Measurements from ENCODE around the gene KCNMB2. TPM values are rescaled to one million over a fixed set of nuclear protein-coding genes. Genes with fewer than 3 reads are reported as not detected.

The KCNMB2 gene
- total and polyA plus RNA-seq, 2 experiments from 2014 or later, result 2.4 TPM; not detected in 1

- Histone ChIP-seq H3K36me3 (replicated peaks; ENCODE audit: insufficient read depth, low read depth) (no peaks in the 10 kb centered on the region), H3K27me3 (peaks cover 3% of the 10 kb centered on the region), H4K20me1 (ENCODE audit: insufficient read depth, poor library complexity, severe bottlenecking) (no peaks in the 10 kb centered on the region), H3K4me1 (ENCODE audit: insufficient read depth) (no peaks in the 10 kb centered on the region), H3K79me2 (no peaks in the 10 kb centered on the region), H3K9me2 (replicated peaks; ENCODE audit: insufficient read depth) (no peaks in the 10 kb centered on the region), H3K4me3 (no peak overlapping the region), H3K9me3 (ENCODE audit: low read depth) (no peaks in the 10 kb centered on the region), H3K27ac (no peak overlapping the region), H3K4me2 (no peak overlapping the region), H2AFZ (no peak overlapping the region)
- DNase-seq (ENCODE audit: low spot score), result no peak
- TF ChIP-seq EZH2 (IDR thresholded peaks at IDR 0.05; ENCODE audit: borderline replicate concordance), result no peak
- TF ChIP-seq CTCF (IDR thresholded peaks at IDR 0.05; ENCODE audit: poor library complexity), result no peak
- no peak for TF ChIP-seq EZH2phosphoT487 (IDR thresholded peaks at IDR 0.05; ENCODE audit: low read depth, severe bottlenecking, unreplicated experiment)
- WGBS (ENCODE audit: low lambda C conversion rate, missing lambda C conversion rate), result 91% methylated on average over 2 of the region's 2 CpGs
These were observed 15.8 kb upstream of the KCNMB2 start for GRCh38 chr3:178520451-178520850.

DNA sequence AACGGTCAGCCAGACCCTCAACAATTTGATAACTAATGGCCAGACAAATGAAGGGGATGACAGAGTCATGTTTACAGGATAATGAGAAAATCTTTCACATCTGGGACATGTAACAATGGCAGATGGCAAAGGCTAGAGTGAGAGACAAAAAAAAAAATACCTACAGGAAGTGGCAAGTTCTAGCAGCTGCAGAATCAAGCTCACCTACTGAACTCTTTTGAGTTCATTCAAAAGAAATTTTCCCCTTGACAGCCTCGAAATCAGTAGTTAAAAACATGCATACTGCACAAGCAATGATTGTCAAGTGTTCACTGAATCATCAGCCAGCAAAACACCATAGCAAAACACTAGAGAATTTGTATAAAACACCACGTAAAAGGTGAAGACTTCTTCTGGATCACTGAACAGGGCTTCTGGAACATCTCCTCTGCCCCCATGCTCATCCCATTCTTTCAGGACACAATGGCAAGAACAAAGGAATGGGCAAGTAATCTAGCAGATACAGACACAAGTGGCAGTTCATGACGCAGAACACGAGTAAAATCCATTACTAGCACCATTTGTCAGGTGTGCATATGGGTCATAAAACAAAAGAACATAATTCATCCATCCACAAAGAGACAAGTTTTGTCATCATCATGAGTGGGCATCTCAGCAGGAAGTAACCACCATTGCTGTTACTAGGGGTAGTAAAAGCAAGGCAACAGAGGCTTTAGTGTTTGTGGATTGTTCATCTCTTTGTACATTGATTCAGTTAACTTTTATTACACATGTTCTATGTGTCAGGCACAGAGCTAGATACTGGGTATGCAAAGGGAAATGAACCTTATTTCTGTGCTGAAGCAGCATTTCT lies 13.8 kb upstream of the KCNMB2 start:
- no peak overlapping the region for H2AFZ ChIP-seq
- H3K9me2 ChIP-seq (replicated peaks; ENCODE audit: insufficient read depth), result no peaks in the 10 kb centered on the region
- no peaks in the 10 kb centered on the region for H3K36me3 ChIP-seq (replicated peaks; ENCODE audit: insufficient read depth, low read depth)
- no peaks in the 10 kb centered on the region for H3K4me1 ChIP-seq (ENCODE audit: insufficient read depth)
- H3K27ac ChIP-seq, result no peak overlapping the region
- H3K4me3 ChIP-seq, result no peak overlapping the region
- peaks cover under 1% of the 10 kb centered on the region for H3K27me3 ChIP-seq
- H4K20me1 ChIP-seq (ENCODE audit: insufficient read depth, poor library complexity, severe bottlenecking), result no peaks in the 10 kb centered on the region
- H3K79me2 ChIP-seq, result no peaks in the 10 kb centered on the region
- H3K4me2 ChIP-seq, result no peak overlapping the region
- DNase-seq (ENCODE audit: low spot score), result no peak
- 82% methylated on average over 5 of the region's 5 CpGs for WGBS (ENCODE audit: low lambda C conversion rate, missing lambda C conversion rate)
- no peaks in the 10 kb centered on the region for H3K9me3 ChIP-seq (ENCODE audit: low read depth)
- no peak for TF ChIP-seq EZH2phosphoT487 (IDR thresholded peaks at IDR 0.05; ENCODE audit: low read depth, severe bottlenecking, unreplicated experiment)
- TF ChIP-seq EZH2 (IDR thresholded peaks at IDR 0.05; ENCODE audit: borderline replicate concordance), result no peak
- no peak for TF ChIP-seq CTCF (IDR thresholded peaks at IDR 0.05; ENCODE audit: poor library complexity)

GRCh38 chr3:178525251-178525650 lies 11.0 kb upstream of the KCNMB2 start:
- no peaks in the 10 kb centered on the region for H3K27me3 ChIP-seq
- H3K9me3 ChIP-seq (ENCODE audit: low read depth), result no peaks in the 10 kb centered on the region
- no peak for TF ChIP-seq CTCF (IDR thresholded peaks at IDR 0.05; ENCODE audit: poor library complexity)
- TF ChIP-seq EZH2phosphoT487 (IDR thresholded peaks at IDR 0.05; ENCODE audit: low read depth, severe bottlenecking, unreplicated experiment), result no peak
- no peak for TF ChIP-seq EZH2 (IDR thresholded peaks at IDR 0.05; ENCODE audit: borderline replicate concordance)
- H3K4me2 ChIP-seq, result no peak overlapping the region
- no peaks in the 10 kb centered on the region for H4K20me1 ChIP-seq (ENCODE audit: insufficient read depth, poor library complexity, severe bottlenecking)
- DNase-seq (ENCODE audit: low spot score), result no peak
- H3K9me2 ChIP-seq (replicated peaks; ENCODE audit: insufficient read depth), result no peaks in the 10 kb centered on the region
- H3K79me2 ChIP-seq, result no peaks in the 10 kb centered on the region
- H3K27ac ChIP-seq, result no peak overlapping the region
- H3K4me3 ChIP-seq, result no peak overlapping the region
- 71% methylated on average over 3 of the region's 3 CpGs for WGBS (ENCODE audit: low lambda C conversion rate, missing lambda C conversion rate)
- no peaks in the 10 kb centered on the region for H3K36me3 ChIP-seq (replicated peaks; ENCODE audit: insufficient read depth, low read depth)
- no peak overlapping the region for H2AFZ ChIP-seq
- no peaks in the 10 kb centered on the region for H3K4me1 ChIP-seq (ENCODE audit: insufficient read depth)

Data from hepatocyte (in vitro differentiated cells).